ENCODE data around the gene TECR. TPM values are rescaled to one million over a fixed set of nuclear protein-coding genes. Genes with fewer than 3 reads are reported as not detected.

The TECR gene
- total RNA-seq, 1 donor from 2014 or later, result 106 TPM

- H3K79me2 ChIP-seq (ENCODE audit: insufficient read depth, low read length), result no peaks in the 10 kb centered on the region
- FAIRE-seq (no peak), DNase-seq (ENCODE audit: low read depth) (no peak)
- no peak overlapping the region for H3K27ac ChIP-seq (ENCODE audit: low read depth, low read length)
- no peak overlapping the region for H3K27ac Mint-ChIP-seq (ENCODE audit: unreplicated experiment)
- no peak overlapping the region for H3K4me3 ChIP-seq (ENCODE audit: insufficient read depth, low read depth, low read length)
- H3K9me3 ChIP-seq (ENCODE audit: insufficient read depth, low read depth, low read length), result no peaks in the 10 kb centered on the region
- no peaks in the 10 kb centered on the region for H3K4me1 Mint-ChIP-seq (ENCODE audit: low read depth, unreplicated experiment)
- H3K36me3 Mint-ChIP-seq (ENCODE audit: low read depth, unreplicated experiment), result no peaks in the 10 kb centered on the region
- H3K4me2 ChIP-seq (ENCODE audit: low read length), result no peak overlapping the region
- H4K20me1 ChIP-seq (ENCODE audit: insufficient read depth, low read length), result no peaks in the 10 kb centered on the region
- no peaks in the 10 kb centered on the region for H3K36me3 ChIP-seq (ENCODE audit: insufficient read depth, low read length)
- H3K9ac ChIP-seq (ENCODE audit: low read length), result no peak overlapping the region
- no peaks in the 10 kb centered on the region for H3K4me1 ChIP-seq (ENCODE audit: insufficient read depth, low read length)
- no peak overlapping the region for H2AFZ ChIP-seq (ENCODE audit: low read depth, low read length)
- no peaks in the 10 kb centered on the region for H3K27me3 ChIP-seq (ENCODE audit: insufficient read depth, low read length)
- no peak overlapping the region for H3K4me3 Mint-ChIP-seq (ENCODE audit: unreplicated experiment)
- TF ChIP-seq EZH2 (IDR thresholded peaks at IDR 0.05; ENCODE audit: insufficient read depth, low read length) (no peak), CTCF (IDR thresholded peaks at IDR 0.05; ENCODE audit: insufficient read depth, low read depth, low read length) (no peak)
- no peaks in the 10 kb centered on the region for H3K9me3 Mint-ChIP-seq (ENCODE audit: unreplicated experiment)
- no peaks in the 10 kb centered on the region for H3K27me3 Mint-ChIP-seq (ENCODE audit: low read depth, unreplicated experiment)
Measured at GRCh38 chr19:14577885-14578427, 48.6 kb downstream of the TECR start.

- no peak for FAIRE-seq
- H3K4me3 Mint-ChIP-seq (ENCODE audit: unreplicated experiment), result no peak overlapping the region
Measured at GRCh38 chr19:14580623-14581237, 51.3 kb downstream of the TECR start.

More at GRCh38 chr19:14580623-14581237, 51.3 kb downstream of the TECR start:
- H3K27me3 ChIP-seq (ENCODE audit: insufficient read depth, low read length), result no peaks in the 10 kb centered on the region
- H3K9me3 ChIP-seq (ENCODE audit: insufficient read depth, low read depth, low read length), result no peaks in the 10 kb centered on the region
- H3K9ac ChIP-seq (ENCODE audit: low read length), result no peak overlapping the region
- H3K27ac ChIP-seq (ENCODE audit: low read depth, low read length), result no peak overlapping the region
- H4K20me1 ChIP-seq (ENCODE audit: insufficient read depth, low read length), result no peaks in the 10 kb centered on the region
- no peaks in the 10 kb centered on the region for H3K79me2 ChIP-seq (ENCODE audit: insufficient read depth, low read length)
- Mint-ChIP-seq H3K4me1 (ENCODE audit: low read depth, unreplicated experiment) (no peaks in the 10 kb centered on the region), H3K36me3 (ENCODE audit: low read depth, unreplicated experiment) (no peaks in the 10 kb centered on the region), H3K27me3 (ENCODE audit: low read depth, unreplicated experiment) (peaks cover 4% of the 10 kb centered on the region), H3K9me3 (ENCODE audit: unreplicated experiment) (peaks cover 4% of the 10 kb centered on the region), H3K27ac (ENCODE audit: unreplicated experiment) (no peak overlapping the region)
- no peak overlapping the region for H2AFZ ChIP-seq (ENCODE audit: low read depth, low read length)
- H3K4me1 ChIP-seq (ENCODE audit: insufficient read depth, low read length), result no peaks in the 10 kb centered on the region
- TF ChIP-seq CTCF (IDR thresholded peaks at IDR 0.05; ENCODE audit: insufficient read depth, low read depth, low read length), result no peak
- TF ChIP-seq EZH2 (IDR thresholded peaks at IDR 0.05; ENCODE audit: insufficient read depth, low read length), result no peak
- no peaks in the 10 kb centered on the region for H3K36me3 ChIP-seq (ENCODE audit: insufficient read depth, low read length)
- DNase-seq (ENCODE audit: low read depth), result no peak
- H3K4me2 ChIP-seq (ENCODE audit: low read length), result no peak overlapping the region
- H3K4me3 ChIP-seq (ENCODE audit: insufficient read depth, low read depth, low read length), result no peak overlapping the region
